Mucosa of descending colon (tissue), 3 donors: ENCODE results near the gene FOXP1. TPM values are rescaled to one million over a fixed set of nuclear protein-coding genes. Genes with fewer than 3 reads are reported as not detected.

Experiments used
- ATAC-seq: fragments of 200-7000 bp; cut with Tn5 transposase; one replicate; pipeline ENCODE4 v1.9.1; 2020; ENCODE audit warnings: mild to moderate bottlenecking, moderate library complexity
- DNase-seq, 3 donors: peaks; one replicate each; pipeline ENCODE4 v3.0.0-alpha.2; 2020
- H3K36me3 ChIP-seq: fragments of 200-600 bp; one replicate; pipeline ENCODE4 v1.8.0; 2021; ENCODE audit warnings: low read depth, mild to moderate bottlenecking
- H3K4me1 ChIP-seq: fragments of 200-600 bp; one replicate; pipeline ENCODE4 v1.8.0; 2021; ENCODE audit warnings: low read depth, mild to moderate bottlenecking
- H3K4me3 ChIP-seq: fragments of 200-600 bp; one replicate; pipeline ENCODE4 v1.8.0; 2021; ENCODE audit warnings: mild to moderate bottlenecking
- H3K9me3 ChIP-seq: fragments of 200-600 bp; one replicate; pipeline ENCODE4 v1.8.0; 2021; ENCODE audit warnings: mild to moderate bottlenecking
- intact Hi-C, 2 donors: fragments of 100-400 bp; cut with DNase I in 1 of 2; cut with micrococcal nuclease in 1 of 2; formaldehyde crosslinking; loops; one replicate each; pipeline versions ENCODE4 v1.11.0 to v1.11.1; 2022; cut with DNase I, micrococcal nuclease
- total RNA-seq, 3 donors: library from RNA; stranded (reverse); fragmentation: NEBNext Ultra II Directional in 2 of 3; extraction: Animal tissue kit (Norgen Biotek cat#: 25700) in 2 of 3; gene quantifications; one replicate each; pipeline versions ENCODE4 v1.2.1 to v1.2.4, GENCODE V29; 2021 to 2023
- TF ChIP-seq, protein P1 (sequence below): fragments of 200-600 bp; IDR thresholded peaks from one replicate; pipeline ENCODE4 v1.8.0; 2022; ENCODE audit warnings: antibody characterized with exemption, mild to moderate bottlenecking
- donor health status: DM: no; HTN: no; CAD: no; lungs with moderate emphysema.
- donor health status: DM: no; HTN: no; CAD: no.
- donor health status: DM: no; HTN: yes; CAD: no.

Gene FOXP1
- total RNA-seq, 3 donors from 2014 or later, result 133 to 217 (median 214) TPM

DNA sequence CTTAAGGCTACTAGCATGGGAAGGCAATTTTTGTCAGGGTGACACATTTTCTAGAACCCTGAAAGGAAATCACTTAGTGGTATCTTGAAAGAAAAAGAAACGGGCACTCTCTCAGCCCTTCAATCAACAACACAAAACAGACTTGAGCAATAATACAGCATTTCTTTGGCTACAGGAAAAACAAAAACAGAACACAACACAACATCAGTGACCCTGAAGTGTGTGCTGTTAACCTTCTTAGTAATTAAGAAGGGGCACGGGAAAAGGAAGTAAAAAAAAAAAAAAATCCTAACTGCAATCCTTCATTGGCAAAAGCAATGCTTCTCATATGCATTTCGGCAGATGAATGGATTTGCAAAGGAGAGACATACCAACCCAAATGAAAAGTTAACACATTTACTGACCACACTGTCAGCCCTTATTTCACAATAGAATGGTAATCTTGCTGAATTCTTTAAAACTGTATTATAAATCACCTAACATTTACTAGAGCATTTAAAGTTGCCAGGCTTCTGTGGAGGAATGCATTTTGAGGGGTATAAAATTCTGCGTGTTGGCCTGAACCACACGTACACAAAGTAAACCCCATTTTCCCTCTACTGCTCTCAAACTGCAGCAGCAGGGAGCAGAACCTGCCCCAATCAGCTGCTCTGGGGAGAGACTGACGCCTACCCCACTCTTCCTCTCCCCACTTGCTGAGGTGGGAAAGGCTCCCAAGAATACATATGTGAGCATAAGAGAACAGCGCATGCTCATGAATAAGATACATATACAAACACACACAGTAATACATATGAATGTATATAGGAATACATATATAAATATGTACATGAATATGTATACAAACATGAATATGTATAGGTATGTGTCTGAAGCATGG is 198.5 kb downstream of the FOXP1 start:
- peaks cover 15% of the 10 kb centered on the region for H3K4me1 ChIP-seq
- ATAC-seq, result no peak
- no peak overlapping the region for H3K4me3 ChIP-seq

DNA sequence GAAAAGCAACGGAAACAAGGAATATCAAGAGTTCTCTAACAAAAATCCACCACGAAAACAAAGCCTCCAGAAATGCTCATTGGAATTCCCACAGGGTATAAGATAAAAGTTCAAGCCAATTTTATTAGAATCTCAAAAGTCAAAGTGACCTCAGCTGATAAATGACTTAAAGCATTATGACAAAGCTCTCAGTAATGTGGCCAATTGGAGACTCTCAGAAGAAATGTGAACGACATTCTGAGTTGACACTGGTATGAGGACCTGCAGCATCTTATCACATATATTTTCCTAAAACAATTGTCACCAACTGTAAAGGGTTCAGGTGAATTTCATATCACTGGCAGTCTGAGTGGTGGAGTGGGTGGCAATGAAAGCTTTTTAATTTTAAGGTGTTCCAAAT is 199.1 kb downstream of the FOXP1 start:
- Histone ChIP-seq H3K36me3 (no peaks in the 10 kb centered on the region), H3K4me1 (peaks cover 9% of the 10 kb centered on the region), H3K4me3 (no peak overlapping the region), H3K9me3 (no peaks in the 10 kb centered on the region)
- intact Hi-C loops, result no loop called here
- no peak for DNase-seq
- TF ChIP-seq, protein P1, sequence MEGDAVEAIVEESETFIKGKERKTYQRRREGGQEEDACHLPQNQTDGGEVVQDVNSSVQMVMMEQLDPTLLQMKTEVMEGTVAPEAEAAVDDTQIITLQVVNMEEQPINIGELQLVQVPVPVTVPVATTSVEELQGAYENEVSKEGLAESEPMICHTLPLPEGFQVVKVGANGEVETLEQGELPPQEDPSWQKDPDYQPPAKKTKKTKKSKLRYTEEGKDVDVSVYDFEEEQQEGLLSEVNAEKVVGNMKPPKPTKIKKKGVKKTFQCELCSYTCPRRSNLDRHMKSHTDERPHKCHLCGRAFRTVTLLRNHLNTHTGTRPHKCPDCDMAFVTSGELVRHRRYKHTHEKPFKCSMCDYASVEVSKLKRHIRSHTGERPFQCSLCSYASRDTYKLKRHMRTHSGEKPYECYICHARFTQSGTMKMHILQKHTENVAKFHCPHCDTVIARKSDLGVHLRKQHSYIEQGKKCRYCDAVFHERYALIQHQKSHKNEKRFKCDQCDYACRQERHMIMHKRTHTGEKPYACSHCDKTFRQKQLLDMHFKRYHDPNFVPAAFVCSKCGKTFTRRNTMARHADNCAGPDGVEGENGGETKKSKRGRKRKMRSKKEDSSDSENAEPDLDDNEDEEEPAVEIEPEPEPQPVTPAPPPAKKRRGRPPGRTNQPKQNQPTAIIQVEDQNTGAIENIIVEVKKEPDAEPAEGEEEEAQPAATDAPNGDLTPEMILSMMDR, result no peak
- ATAC-seq, result no peak

More for the DNA sequence above, 198.5 kb downstream of the FOXP1 start:
- Histone ChIP-seq H3K9me3 (no peaks in the 10 kb centered on the region), H3K36me3 (no peaks in the 10 kb centered on the region)
- TF ChIP-seq, protein P1, result no peak
- intact Hi-C loops, result no loop called here
- no peak for DNase-seq

DNA sequence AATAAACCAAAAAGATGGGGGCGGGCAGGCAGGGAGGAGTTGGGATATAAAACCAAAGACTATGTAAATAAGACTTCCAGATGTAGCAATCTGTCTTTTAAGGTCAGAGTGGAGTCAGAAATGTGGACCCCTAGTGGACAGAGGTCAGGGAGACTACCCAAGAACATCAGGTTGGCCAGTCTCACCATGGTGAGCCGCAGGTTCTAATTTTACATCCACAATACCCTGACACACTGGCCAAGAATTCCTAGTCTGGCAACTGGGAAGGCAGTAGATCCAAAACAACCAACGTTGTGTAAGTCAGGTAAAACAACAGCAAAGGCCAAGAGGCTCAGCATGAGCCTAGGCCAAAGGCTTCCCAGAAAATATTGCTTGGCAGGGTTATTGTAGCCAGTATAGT is 203.4 kb downstream of the FOXP1 start:
- ATAC-seq, result no peak

DNA sequence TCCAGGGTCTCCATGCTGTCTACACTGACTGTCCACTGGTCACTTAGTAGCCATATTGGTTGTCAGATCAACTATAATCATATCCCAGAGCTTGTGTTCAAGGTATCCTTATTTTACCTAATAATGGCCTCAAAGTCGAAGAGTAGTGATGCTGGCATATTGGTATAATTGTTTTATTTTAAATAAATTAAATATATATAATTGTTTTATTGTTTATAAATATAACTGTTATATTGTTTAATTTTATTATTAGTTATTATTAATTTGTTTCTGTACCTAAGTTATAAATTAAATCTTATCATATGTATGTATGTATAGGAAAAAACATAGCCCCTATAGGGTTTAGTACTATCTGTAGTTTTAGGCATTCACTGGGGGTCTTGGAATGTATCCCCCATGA is 205.0 kb downstream of the FOXP1 start:
- H3K9me3 ChIP-seq, result no peaks in the 10 kb centered on the region
- DNase-seq, result no peak
- ATAC-seq, result no peak
- TF ChIP-seq, protein P1, result no peak
- intact Hi-C loops, result no loop called here
- H3K36me3 ChIP-seq, result no peaks in the 10 kb centered on the region
- no peaks in the 10 kb centered on the region for H3K4me1 ChIP-seq
- no peak overlapping the region for H3K4me3 ChIP-seq

More for the DNA sequence above, 203.4 kb downstream of the FOXP1 start:
- Histone ChIP-seq H3K36me3 (no peaks in the 10 kb centered on the region), H3K4me3 (no peak overlapping the region), H3K9me3 (no peaks in the 10 kb centered on the region), H3K4me1 (peaks cover 3% of the 10 kb centered on the region)
- TF ChIP-seq, protein P1, result no peak
- intact Hi-C loops, result no loop called here
- no peak for DNase-seq

DNA sequence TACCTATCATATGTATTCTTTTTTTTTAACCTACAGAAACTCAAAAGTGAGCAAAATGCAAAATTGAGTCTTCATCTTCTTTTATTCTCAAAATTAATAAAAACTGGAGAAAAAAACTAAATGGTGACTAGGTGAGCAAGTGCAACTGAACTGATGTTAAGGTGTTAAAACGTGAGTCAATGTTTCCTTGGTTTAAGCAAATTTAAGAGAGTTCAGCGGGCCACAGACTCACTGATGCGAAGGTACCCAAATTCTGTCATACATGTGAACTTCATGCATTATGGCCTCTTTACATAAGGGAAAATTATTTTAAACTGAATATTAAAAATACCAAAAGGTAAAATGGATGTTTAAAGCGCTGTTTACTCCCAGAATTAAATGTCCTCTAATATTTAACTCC is 206.6 kb downstream of the FOXP1 start:
- ATAC-seq (no peak), DNase-seq (no peak)
- Histone ChIP-seq H3K4me3 (no peak overlapping the region), H3K4me1 (no peaks in the 10 kb centered on the region), H3K36me3 (no peaks in the 10 kb centered on the region), H3K9me3 (no peaks in the 10 kb centered on the region)
- TF ChIP-seq, protein P1, result no peak
- intact Hi-C loops, result no loop called here
